Endodermal cell (in vitro differentiated cells): ENCODE data around the gene PIP5K1B. TPM values are rescaled to one million over a fixed set of nuclear protein-coding genes. Genes with fewer than 3 reads are reported as not detected.

Experiments
- DNase-seq: peaks from one replicate; pipeline ENCODE4 v3.0.0-alpha.2; 2017
- H3K27ac ChIP-seq: 2 replicates; pipeline ENCODE4 v1.5.1; 2013; ENCODE audit warnings: mild to moderate bottlenecking, low read depth, low read length, moderate library complexity
- H3K27me3 ChIP-seq: 2 replicates; pipeline ENCODE4 v1.6.1; 2013; ENCODE audit warnings: mild to moderate bottlenecking, low read length, moderate library complexity; ENCODE audit not compliant: insufficient read depth, control insufficient read depth, poor library complexity, severe bottlenecking
- H3K36me3 ChIP-seq: 2 replicates; pipeline ENCODE4 v1.7.0; 2013; ENCODE audit warnings: mild to moderate bottlenecking, low read length, moderate library complexity; ENCODE audit not compliant: control insufficient read depth, insufficient read depth
- H3K4me1 ChIP-seq: one replicate; pipeline ENCODE4 v1.7.0; 2013; ENCODE audit warnings: low read length; ENCODE audit not compliant: control insufficient read depth, insufficient read depth
- H3K4me3 ChIP-seq: 2 replicates; pipeline ENCODE4 v1.5.1; 2013; ENCODE audit warnings: mild to moderate bottlenecking, low read length, moderate library complexity
- H3K9ac ChIP-seq: 2 replicates; pipeline ENCODE4 v1.6.1; 2013; ENCODE audit warnings: mild to moderate bottlenecking, low read length, moderate library complexity; ENCODE audit not compliant: poor library complexity, severe bottlenecking; ENCODE audit errors: extremely low read depth
- H3K9me3 ChIP-seq: 2 replicates; pipeline ENCODE4 v1.6.1; 2013; ENCODE audit warnings: mild to moderate bottlenecking, low read length, moderate library complexity; ENCODE audit not compliant: control insufficient read depth
- H3K27ac Mint-ChIP-seq: 2 replicates; pipeline ENCODE4 v1.8.0; 2020; ENCODE audit warnings: mixed read lengths
- H3K27me3 Mint-ChIP-seq: 2 replicates; pipeline ENCODE4 v1.8.0; 2021; ENCODE audit warnings: mild to moderate bottlenecking, mixed read lengths; ENCODE audit not compliant: insufficient read depth
- H3K36me3 Mint-ChIP-seq: 2 replicates; pipeline ENCODE4 v1.8.0; 2020; ENCODE audit warnings: low read depth, mixed read lengths
- H3K4me1 Mint-ChIP-seq: 2 replicates; pipeline ENCODE4 v1.8.0; 2020; ENCODE audit warnings: mixed read lengths
- H3K4me3 Mint-ChIP-seq: 2 replicates; pipeline ENCODE4 v1.8.0; 2020; ENCODE audit warnings: mild to moderate bottlenecking, moderate library complexity, mixed read lengths
- H3K9me3 Mint-ChIP-seq: 2 replicates; pipeline ENCODE4 v1.8.0; 2020; ENCODE audit warnings: mild to moderate bottlenecking, mixed read lengths
- CTCF ChIP-seq: fragments of 200-600 bp; sonication (generic); conservative IDR thresholded peaks from 2 replicates; pipeline ENCODE4 v1.5.0; 2021; ENCODE audit warnings: antibody characterized with exemption, mild to moderate bottlenecking
- WGBS, 2 experiments: methylation state at CpG; one replicate each; pipeline versions ENCODE4 v1.1.5 to v1.1.7; 2013; ENCODE audit warnings: missing lambda C conversion rate in 2 of 2, mixed read lengths in 1 of 2; ENCODE audit not compliant: insufficient coverage in 1 of 2, insufficient read length in 1 of 2; 5-methylcytosine and 5-hydroxymethylcytosine counted together
- total RNA-seq, 2 donors: library from RNA; stranded (reverse); fragmentation: NEBNext Ultra II Directional in 1 of 2; extraction: Animal tissue kit (Norgen Biotek cat#: 25700) in 1 of 2; gene quantifications; 2 replicates in 1 of 2; 3 replicates in 1 of 2; pipeline ENCODE4 v1.2.1, GENCODE V29; 2021

The PIP5K1B gene
- total RNA-seq, 2 donors from 2014 or later, result 8.5 to 10.2 TPM

- no peak overlapping the region for H3K27ac ChIP-seq
- H3K36me3 Mint-ChIP-seq, result peaks cover 12% of the 10 kb centered on the region
- no peak for DNase-seq
- peaks cover 8% of the 10 kb centered on the region for H3K4me1 Mint-ChIP-seq
- H3K9me3 ChIP-seq, result peaks cover 35% of the 10 kb centered on the region
- 71 to 100% methylated on average over 1 to 2 of the region's 2 CpGs for WGBS, 2 experiments
- H3K27me3 Mint-ChIP-seq, result no peaks in the 10 kb centered on the region
- no peaks in the 10 kb centered on the region for H3K27me3 ChIP-seq
- H3K9ac ChIP-seq, result no peak overlapping the region
- H3K9me3 Mint-ChIP-seq, result peaks cover 11% of the 10 kb centered on the region
- H3K27ac Mint-ChIP-seq, result no peak overlapping the region
- H3K4me3 Mint-ChIP-seq, result no peak overlapping the region
- no peak for TF ChIP-seq CTCF
- H3K4me1 ChIP-seq, result peaks cover 3% of the 10 kb centered on the region
- H3K36me3 ChIP-seq, result peaks cover 13% of the 10 kb centered on the region
- H3K4me3 ChIP-seq, result no peak overlapping the region
Measured at GRCh38 chr9:68760674-68761333, 55.8 kb downstream of the PIP5K1B start.

- H3K9me3 ChIP-seq, result peaks cover 35% of the 10 kb centered on the region
- H3K4me1 ChIP-seq, result no peaks in the 10 kb centered on the region
- H3K9ac ChIP-seq, result no peak overlapping the region
- WGBS, 2 experiments, result 90 to 96% methylated on average over 4 of the region's 4 CpGs
- Mint-ChIP-seq H3K4me3 (no peak overlapping the region), H3K27ac (no peak overlapping the region), H3K9me3 (peaks cover 11% of the 10 kb centered on the region), H3K4me1 (peaks cover 3% of the 10 kb centered on the region), H3K27me3 (no peaks in the 10 kb centered on the region), H3K36me3 (peaks cover 12% of the 10 kb centered on the region)
- H3K4me3 ChIP-seq, result no peak overlapping the region
- no peaks in the 10 kb centered on the region for H3K27me3 ChIP-seq
- DNase-seq, result no peak
- peaks cover 13% of the 10 kb centered on the region for H3K36me3 ChIP-seq
- H3K27ac ChIP-seq, result no peak overlapping the region
- no peak for TF ChIP-seq CTCF
Measured at GRCh38 chr9:68762570-68762969, 57.5 kb downstream of the PIP5K1B start.

GRCh38 chr9:68763104-68763503, 58.1 kb downstream of the PIP5K1B start:
- Histone ChIP-seq H3K27me3 (no peaks in the 10 kb centered on the region), H3K4me1 (no peaks in the 10 kb centered on the region), H3K9me3 (peaks cover 30% of the 10 kb centered on the region), H3K9ac (no peak overlapping the region), H3K27ac (no peak overlapping the region), H3K4me3 (no peak overlapping the region), H3K36me3 (peaks cover 8% of the 10 kb centered on the region)
- H3K27ac Mint-ChIP-seq, result no peak overlapping the region
- H3K4me3 Mint-ChIP-seq, result no peak overlapping the region
- 97 to 100% methylated on average over 2 of the region's 3 CpGs for WGBS, 2 experiments
- H3K9me3 Mint-ChIP-seq, result peaks cover 9% of the 10 kb centered on the region
- no peaks in the 10 kb centered on the region for H3K27me3 Mint-ChIP-seq
- DNase-seq, result no peak
- H3K36me3 Mint-ChIP-seq, result peaks cover 8% of the 10 kb centered on the region
- H3K4me1 Mint-ChIP-seq, result peaks cover 3% of the 10 kb centered on the region
- TF ChIP-seq CTCF, result no peak
